Adrenal gland (tissue), 5 donors: ENCODE results near the gene NCOA5.

Experiments used
- POLR2A ChIP-seq, 2 donors: fragments of 450-650 bp; IDR thresholded peaks; one replicate each; pipeline ENCODE4 v1.6.1; 2017; ENCODE audit warnings: antibody characterized with exemption in 2 of 2, mild to moderate bottlenecking in 2 of 2, moderate library complexity in 1 of 2
- TF ChIP-seq, protein P1 (sequence below), 6 experiments: fragments of 450-650 bp in 4 of 6; fragments of 200-600 bp in 2 of 6; sonication (generic) in 1 of 6; IDR thresholded peaks; 1 replicate in 5 of 6; 2 replicates in 1 of 6; pipeline versions ENCODE4 v1.5.1 to v1.8.0; 2016 to 2021; ENCODE audit warnings: antibody characterized with exemption in 6 of 6, mild to moderate bottlenecking in 2 of 6, moderate library complexity in 1 of 6
- donor health status: DM: no; HTN: no; CAD: no.

- TF ChIP-seq, protein P1, sequence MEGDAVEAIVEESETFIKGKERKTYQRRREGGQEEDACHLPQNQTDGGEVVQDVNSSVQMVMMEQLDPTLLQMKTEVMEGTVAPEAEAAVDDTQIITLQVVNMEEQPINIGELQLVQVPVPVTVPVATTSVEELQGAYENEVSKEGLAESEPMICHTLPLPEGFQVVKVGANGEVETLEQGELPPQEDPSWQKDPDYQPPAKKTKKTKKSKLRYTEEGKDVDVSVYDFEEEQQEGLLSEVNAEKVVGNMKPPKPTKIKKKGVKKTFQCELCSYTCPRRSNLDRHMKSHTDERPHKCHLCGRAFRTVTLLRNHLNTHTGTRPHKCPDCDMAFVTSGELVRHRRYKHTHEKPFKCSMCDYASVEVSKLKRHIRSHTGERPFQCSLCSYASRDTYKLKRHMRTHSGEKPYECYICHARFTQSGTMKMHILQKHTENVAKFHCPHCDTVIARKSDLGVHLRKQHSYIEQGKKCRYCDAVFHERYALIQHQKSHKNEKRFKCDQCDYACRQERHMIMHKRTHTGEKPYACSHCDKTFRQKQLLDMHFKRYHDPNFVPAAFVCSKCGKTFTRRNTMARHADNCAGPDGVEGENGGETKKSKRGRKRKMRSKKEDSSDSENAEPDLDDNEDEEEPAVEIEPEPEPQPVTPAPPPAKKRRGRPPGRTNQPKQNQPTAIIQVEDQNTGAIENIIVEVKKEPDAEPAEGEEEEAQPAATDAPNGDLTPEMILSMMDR (IDR thresholded peaks at IDR 0.05), result no peak
- no peak for TF ChIP-seq POLR2A (IDR thresholded peaks at IDR 0.05)
Measured at GRCh38 chr20:46135856-46136633, 46.3 kb upstream of the NCOA5 start.
